DND-41 (cell line): ENCODE results near the gene MAST4.

Experiments used
- ATAC-seq: fragments of 200-7000 bp; cut with Tn5 transposase; 3 replicates; pipeline ENCODE4 v1.9.1; 2021; ENCODE audit warnings: low read depth; ENCODE audit not compliant: insufficient read depth
- DNase-seq: peaks from one replicate; pipeline ENCODE4 v3.0.0-alpha.2; 2020
- H2AFZ ChIP-seq: 2 replicates; pipeline ENCODE4 v1.6.0; 2012; ENCODE audit warnings: low read depth, low read length
- H3K27ac ChIP-seq: 2 replicates; pipeline ENCODE4 v1.5.1; 2012; ENCODE audit warnings: low read length, inconsistent platforms
- H3K27me3 ChIP-seq: fragments of 200-600 bp; sonication (generic); 2 replicates; pipeline ENCODE4 v1.6.0; 2012; ENCODE audit warnings: low read length, mild to moderate bottlenecking, inconsistent platforms; ENCODE audit not compliant: insufficient read depth, poor library complexity
- H3K36me3 ChIP-seq: 2 replicates; pipeline ENCODE4 v1.5.1; 2012; ENCODE audit warnings: low read length, inconsistent platforms; ENCODE audit not compliant: insufficient read depth
- H3K4me1 ChIP-seq: 2 replicates; pipeline ENCODE4 v1.5.1; 2012; ENCODE audit warnings: mild to moderate bottlenecking, low read length; ENCODE audit not compliant: insufficient read depth
- H3K4me2 ChIP-seq: 2 replicates; pipeline ENCODE4 v1.6.0; 2012; ENCODE audit warnings: mild to moderate bottlenecking, moderate library complexity, low read length, inconsistent platforms; ENCODE audit not compliant: insufficient read depth
- H3K4me3 ChIP-seq, 2 experiments: fragments of 200-600 bp in 1 of 2; shearing (Covaris generic) in 1 of 2; 2 replicates each; pipeline ENCODE4 v1.5.1; 2012 to 2016; ENCODE audit warnings: inconsistent platforms in 2 of 2, low read length in 2 of 2, mild to moderate bottlenecking in 2 of 2, low read depth in 1 of 2, moderate library complexity in 1 of 2
- H3K79me2 ChIP-seq: 2 replicates; pipeline ENCODE4 v1.6.0; 2012; ENCODE audit warnings: low read length, inconsistent platforms; ENCODE audit not compliant: insufficient read depth
- H3K9ac ChIP-seq: 2 replicates; pipeline ENCODE4 v1.6.0; 2012; ENCODE audit warnings: low read depth, mild to moderate bottlenecking, inconsistent platforms, low read length, moderate library complexity
- H3K9me3 ChIP-seq: 2 replicates; pipeline ENCODE4 v1.5.1; 2012; ENCODE audit warnings: low read length, moderate library complexity, mild to moderate bottlenecking, inconsistent platforms; ENCODE audit not compliant: insufficient read depth, severe bottlenecking
- H4K20me1 ChIP-seq: 2 replicates; pipeline ENCODE4 v1.6.0; 2012; ENCODE audit warnings: low read length; ENCODE audit not compliant: insufficient read depth
- EZH2 ChIP-seq: IDR thresholded peaks from 3 replicates; pipeline ENCODE4 v1.6.1; 2012; ENCODE audit warnings: borderline replicate concordance, low read depth, mild to moderate bottlenecking, moderate library complexity, low read length, inconsistent platforms; ENCODE audit not compliant: severe bottlenecking
- TF ChIP-seq, protein P1 (sequence below): IDR thresholded peaks from 2 replicates; pipeline ENCODE4 v1.5.1; 2012; ENCODE audit warnings: borderline replicate concordance, low read length, moderate library complexity, mild to moderate bottlenecking; ENCODE audit not compliant: poor library complexity, severe bottlenecking; ENCODE audit errors: extremely low read depth

MAST4 gene

DNA sequence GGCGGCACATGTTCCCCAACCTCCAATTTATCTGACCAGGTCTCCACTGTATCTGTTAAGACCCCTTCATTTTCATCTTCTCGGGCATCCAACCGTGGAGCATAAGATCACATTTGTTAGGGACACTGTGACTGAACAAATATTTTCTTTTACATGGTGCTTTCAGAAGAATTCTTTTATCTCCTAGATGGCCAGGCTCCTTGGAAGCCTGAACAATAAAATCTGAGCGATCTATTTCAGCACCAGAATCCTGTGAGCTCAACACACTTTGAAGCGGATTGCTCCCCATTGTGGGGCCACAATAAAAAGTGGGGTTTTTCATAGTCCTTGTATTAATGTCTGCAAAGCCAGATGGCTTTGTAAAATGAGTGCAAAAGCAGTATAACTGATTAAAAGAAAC is 326.7 kb downstream of the MAST4 start:
- no peaks in the 10 kb centered on the region for H3K27me3 ChIP-seq
- no peaks in the 10 kb centered on the region for H3K9me3 ChIP-seq
- no peaks in the 10 kb centered on the region for H3K79me2 ChIP-seq
- H3K4me1 ChIP-seq = no peaks in the 10 kb centered on the region
- H2AFZ ChIP-seq = no peak overlapping the region
- H3K36me3 ChIP-seq = no peaks in the 10 kb centered on the region
- no peak overlapping the region for H3K27ac ChIP-seq
- no peaks in the 10 kb centered on the region for H4K20me1 ChIP-seq
- no peak overlapping the region for H3K4me3 ChIP-seq
- TF ChIP-seq, protein P1, sequence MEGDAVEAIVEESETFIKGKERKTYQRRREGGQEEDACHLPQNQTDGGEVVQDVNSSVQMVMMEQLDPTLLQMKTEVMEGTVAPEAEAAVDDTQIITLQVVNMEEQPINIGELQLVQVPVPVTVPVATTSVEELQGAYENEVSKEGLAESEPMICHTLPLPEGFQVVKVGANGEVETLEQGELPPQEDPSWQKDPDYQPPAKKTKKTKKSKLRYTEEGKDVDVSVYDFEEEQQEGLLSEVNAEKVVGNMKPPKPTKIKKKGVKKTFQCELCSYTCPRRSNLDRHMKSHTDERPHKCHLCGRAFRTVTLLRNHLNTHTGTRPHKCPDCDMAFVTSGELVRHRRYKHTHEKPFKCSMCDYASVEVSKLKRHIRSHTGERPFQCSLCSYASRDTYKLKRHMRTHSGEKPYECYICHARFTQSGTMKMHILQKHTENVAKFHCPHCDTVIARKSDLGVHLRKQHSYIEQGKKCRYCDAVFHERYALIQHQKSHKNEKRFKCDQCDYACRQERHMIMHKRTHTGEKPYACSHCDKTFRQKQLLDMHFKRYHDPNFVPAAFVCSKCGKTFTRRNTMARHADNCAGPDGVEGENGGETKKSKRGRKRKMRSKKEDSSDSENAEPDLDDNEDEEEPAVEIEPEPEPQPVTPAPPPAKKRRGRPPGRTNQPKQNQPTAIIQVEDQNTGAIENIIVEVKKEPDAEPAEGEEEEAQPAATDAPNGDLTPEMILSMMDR = no peak
- TF ChIP-seq EZH2 = no peak
- DNase-seq = no peak
- ATAC-seq = no peak
- H3K9ac ChIP-seq = no peak overlapping the region
- H3K4me2 ChIP-seq = no peak overlapping the region

DNA sequence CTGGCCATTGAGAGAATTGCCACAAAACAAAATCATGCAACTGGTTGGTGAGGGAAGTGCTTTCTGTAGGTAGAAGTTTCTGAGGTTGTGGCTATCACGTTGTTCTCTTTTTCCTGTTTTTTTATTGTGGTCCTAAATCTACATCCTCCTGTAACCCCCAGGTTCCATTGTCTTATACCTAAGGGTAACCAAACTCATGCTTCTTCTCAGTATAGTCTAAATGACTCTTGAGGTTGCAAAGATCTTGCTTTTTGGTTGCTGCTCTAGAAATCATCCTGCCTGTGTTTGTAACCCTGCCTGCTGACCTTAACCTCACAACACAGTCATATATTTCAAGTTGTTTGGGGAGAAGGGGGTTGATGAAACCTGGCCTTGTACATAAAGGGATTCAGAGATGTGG is 327.3 kb downstream of the MAST4 start:
- no peaks in the 10 kb centered on the region for H4K20me1 ChIP-seq
- H3K27ac ChIP-seq = no peak overlapping the region
- H3K9ac ChIP-seq = no peak overlapping the region
- H2AFZ ChIP-seq = no peak overlapping the region
- H3K4me1 ChIP-seq = no peaks in the 10 kb centered on the region
- no peak for ATAC-seq
- no peak for DNase-seq
- H3K4me2 ChIP-seq = no peak overlapping the region
- no peaks in the 10 kb centered on the region for H3K79me2 ChIP-seq
- H3K4me3 ChIP-seq = no peak overlapping the region
- H3K9me3 ChIP-seq = no peaks in the 10 kb centered on the region
- H3K36me3 ChIP-seq = no peaks in the 10 kb centered on the region
- no peak for TF ChIP-seq EZH2
- TF ChIP-seq, protein P1 = no peak
- H3K27me3 ChIP-seq = no peaks in the 10 kb centered on the region

DNA sequence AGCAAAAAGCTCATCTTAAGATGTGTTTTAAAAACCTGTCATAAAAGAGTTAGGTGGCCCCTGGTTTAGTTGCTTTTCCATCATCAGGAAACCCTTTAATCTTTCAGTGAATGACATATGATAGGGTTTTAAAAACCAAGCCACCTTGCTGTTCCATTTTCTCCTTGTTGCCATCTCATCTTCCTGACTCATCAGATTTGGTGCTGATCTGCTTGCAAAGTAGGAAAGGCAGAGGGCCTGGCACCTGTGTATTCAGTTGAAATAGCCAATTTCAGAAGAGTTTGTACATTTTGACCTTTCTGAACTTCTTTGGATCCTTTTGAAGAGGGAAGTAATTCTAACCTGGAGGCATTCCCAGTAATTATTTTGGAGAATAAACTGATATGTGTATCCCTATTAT is 327.7 kb downstream of the MAST4 start:
- no peak overlapping the region for H2AFZ ChIP-seq
- no peaks in the 10 kb centered on the region for H3K27me3 ChIP-seq
- no peak for ATAC-seq
- DNase-seq = no peak
- no peak overlapping the region for H3K9ac ChIP-seq
- no peaks in the 10 kb centered on the region for H3K79me2 ChIP-seq
- H3K4me3 ChIP-seq = no peak overlapping the region
- H3K4me1 ChIP-seq = no peaks in the 10 kb centered on the region
- H3K4me2 ChIP-seq = no peak overlapping the region
- H3K36me3 ChIP-seq = no peaks in the 10 kb centered on the region
- H3K27ac ChIP-seq = no peak overlapping the region
- TF ChIP-seq EZH2 = no peak
- TF ChIP-seq, protein P1 = no peak
- H3K9me3 ChIP-seq = no peaks in the 10 kb centered on the region
- H4K20me1 ChIP-seq = no peaks in the 10 kb centered on the region

DNA sequence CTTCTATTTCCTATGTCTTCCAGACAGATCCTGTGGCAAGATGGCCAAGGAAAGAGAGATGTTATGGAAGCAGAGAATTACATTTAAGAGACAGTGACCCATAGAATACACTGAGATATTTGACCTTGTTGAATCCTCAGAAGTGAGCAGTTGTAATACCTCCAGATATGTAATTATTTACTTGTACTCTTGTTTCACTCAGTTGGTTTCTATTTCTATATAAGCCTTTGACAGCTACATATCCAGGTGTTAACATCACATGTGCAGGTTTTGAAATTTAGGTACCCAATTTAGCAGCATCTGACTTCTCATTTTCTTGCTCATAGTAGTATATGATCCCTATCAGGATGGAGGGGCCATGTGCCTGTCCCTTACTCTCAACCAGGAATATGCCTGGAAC is 330.9 kb downstream of the MAST4 start:
- H3K9ac ChIP-seq = no peak overlapping the region
- H3K9me3 ChIP-seq = no peaks in the 10 kb centered on the region
- no peaks in the 10 kb centered on the region for H3K27me3 ChIP-seq
- no peak for DNase-seq
- no peak overlapping the region for H3K4me3 ChIP-seq
- H3K4me1 ChIP-seq = no peaks in the 10 kb centered on the region
- H3K36me3 ChIP-seq = no peaks in the 10 kb centered on the region
- no peaks in the 10 kb centered on the region for H4K20me1 ChIP-seq
- H2AFZ ChIP-seq = no peak overlapping the region
- no peak for ATAC-seq
- TF ChIP-seq, protein P1 = no peak
- no peak for TF ChIP-seq EZH2
- no peaks in the 10 kb centered on the region for H3K79me2 ChIP-seq
- no peak overlapping the region for H3K27ac ChIP-seq
- no peak overlapping the region for H3K4me2 ChIP-seq
